Measurements from ENCODE around the gene PSEN1.

Gene PSEN1

GRCh38 chr14:73223049-73223448, 86.7 kb downstream of the PSEN1 start:
- peak; percentile 45 for DNase-seq

GRCh38 chr14:73225496-73225895, 89.2 kb downstream of the PSEN1 start:
- no peak for DNase-seq

- DNase-seq = no peak
Observed at GRCh38 chr14:73227812-73228781, 91.8 kb downstream of the PSEN1 start.

- DNase-seq = no peak
Observed at GRCh38 chr14:73230051-73230450, 93.7 kb downstream of the PSEN1 start.

- no peak for DNase-seq
Observed at GRCh38 chr14:73231981-73232851, 95.9 kb downstream of the PSEN1 start.

GRCh38 chr14:73232984-73233383, 96.7 kb downstream of the PSEN1 start:
- no peak for DNase-seq

GRCh38 chr14:73233564-73233963, 97.3 kb downstream of the PSEN1 start:
- DNase-seq = no peak

GRCh38 chr14:73234029-73234428, 97.7 kb downstream of the PSEN1 start:
- DNase-seq = no peak

- no peak for DNase-seq
Observed at GRCh38 chr14:73234586-73235394, 98.5 kb downstream of the PSEN1 start.

GRCh38 chr14:73235531-73236155, 99.3 kb downstream of the PSEN1 start:
- no peak for DNase-seq

- DNase-seq = no peak
Observed at GRCh38 chr14:73236157-73236556, 99.8 kb downstream of the PSEN1 start.

- no peak for DNase-seq
Observed at GRCh38 chr14:73236752-73237218, 100.5 kb downstream of the PSEN1 start.

- DNase-seq = no peak
Observed at GRCh38 chr14:73237219-73237785, 101.0 kb downstream of the PSEN1 start, which contains the start of gene PAPLN. Gene PAPLN (plus strand): TSS chr14:73237506. CDS start chr14:73239779, 2,273 bp downstream.

GRCh38 chr14:73237786-73238423, 101.6 kb downstream of the PSEN1 start:
- no peak for DNase-seq

- no peak for DNase-seq
Observed at GRCh38 chr14:73238424-73238852, 102.1 kb downstream of the PSEN1 start.

GRCh38 chr14:73238941-73239340, 102.6 kb downstream of the PSEN1 start:
- DNase-seq = no peak

- DNase-seq = no peak
Observed at GRCh38 chr14:73239393-73240241, 103.3 kb downstream of the PSEN1 start.

GRCh38 chr14:73240816-73241480, 104.6 kb downstream of the PSEN1 start:
- no peak for DNase-seq

GRCh38 chr14:73241481-73242165, 105.3 kb downstream of the PSEN1 start:
- no peak for DNase-seq
